HG02642 (cell line): ENCODE data around the gene ODF2.
A peak's percentile ranks its signal among the peaks of the same experiment; 100 is the strongest.
"Not testable (repeated sequence)": the region's sequence is repeated elsewhere in the genome, so short reads cannot be mapped to it uniquely, and the experiment has no call there.

Experiments used
- ATAC-seq: cut with Tn5 transposase; IDR thresholded peaks from one replicate; pipeline ENCODE4 v1.9.1; 2021; ENCODE audit warnings: mild to moderate bottlenecking; ENCODE audit not compliant: unreplicated experiment, poor library complexity

Gene ODF2

GRCh38 chr9:128479262-128479661 lies 23.5 kb downstream of the ODF2 start:
- no peak for ATAC-seq

DNA sequence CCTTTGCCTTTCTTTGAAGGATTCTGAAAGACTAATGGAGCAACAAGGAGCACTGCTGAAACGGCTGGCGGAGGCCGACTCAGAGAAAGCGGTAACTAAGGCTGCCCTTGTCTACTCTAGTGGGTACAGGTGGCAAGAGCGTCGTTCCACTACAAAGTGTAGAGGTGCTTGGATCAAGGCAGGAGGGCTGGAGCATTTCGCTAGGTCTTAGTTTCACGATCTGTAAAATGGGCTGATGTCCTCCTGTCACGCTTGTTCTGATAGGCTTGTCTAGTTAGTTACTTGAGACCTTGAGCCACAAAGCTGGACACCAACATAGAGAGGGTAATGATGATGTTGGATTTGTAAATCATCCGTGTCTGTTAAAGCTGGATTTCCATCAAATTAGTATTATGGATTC lies 25.8 kb downstream of the ODF2 start:
- ATAC-seq = no peak

DNA sequence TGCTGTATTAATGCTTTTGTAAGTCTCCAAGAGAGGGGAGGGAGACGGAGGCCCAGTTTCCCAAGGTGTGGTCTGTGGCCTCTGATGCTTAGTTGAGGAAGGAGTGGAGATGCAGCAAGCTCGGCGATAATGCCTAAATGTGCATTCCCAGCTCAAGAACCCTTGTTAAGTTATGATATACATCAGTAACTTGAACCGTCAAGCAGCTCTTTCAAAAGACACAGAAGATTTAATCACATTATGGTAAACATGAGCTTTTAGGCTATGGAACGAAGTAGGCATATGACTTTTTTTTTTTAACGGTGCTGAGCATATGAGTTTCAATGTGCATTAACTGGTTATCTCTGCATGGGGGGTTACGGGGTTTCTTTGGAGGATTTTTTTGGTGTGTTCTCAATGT lies 26.4 kb downstream of the ODF2 start:
- no peak for ATAC-seq

GRCh38 chr9:128484686-128485413 lies 29.0 kb downstream of the ODF2 start:
- no peak for ATAC-seq

DNA sequence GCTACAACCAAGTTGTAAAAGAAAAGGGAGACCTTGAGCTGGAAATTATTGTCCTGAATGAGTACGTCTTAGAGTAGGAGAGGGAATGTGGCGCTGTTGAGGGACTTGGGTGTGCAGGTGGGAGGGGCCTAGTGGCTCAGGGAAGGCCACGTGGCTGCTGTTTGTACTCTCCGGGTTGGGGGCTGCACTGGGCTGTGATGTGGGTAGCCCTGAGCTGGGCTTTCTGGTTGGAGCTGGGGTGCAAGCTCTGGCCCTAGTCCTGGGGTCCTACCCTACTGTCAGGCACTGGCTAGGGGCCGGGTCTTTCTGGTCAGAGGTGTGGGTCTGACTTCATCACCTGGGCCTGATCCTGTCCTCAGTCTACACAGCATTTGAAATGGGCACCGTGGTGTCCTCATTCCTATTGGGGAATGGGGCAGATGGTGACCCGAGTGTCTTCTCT lies 29.6 kb downstream of the ODF2 start:
- no peak for ATAC-seq

GRCh38 chr9:128486201-128486600 lies 30.4 kb downstream of the ODF2 start:
- ATAC-seq = no peak

DNA sequence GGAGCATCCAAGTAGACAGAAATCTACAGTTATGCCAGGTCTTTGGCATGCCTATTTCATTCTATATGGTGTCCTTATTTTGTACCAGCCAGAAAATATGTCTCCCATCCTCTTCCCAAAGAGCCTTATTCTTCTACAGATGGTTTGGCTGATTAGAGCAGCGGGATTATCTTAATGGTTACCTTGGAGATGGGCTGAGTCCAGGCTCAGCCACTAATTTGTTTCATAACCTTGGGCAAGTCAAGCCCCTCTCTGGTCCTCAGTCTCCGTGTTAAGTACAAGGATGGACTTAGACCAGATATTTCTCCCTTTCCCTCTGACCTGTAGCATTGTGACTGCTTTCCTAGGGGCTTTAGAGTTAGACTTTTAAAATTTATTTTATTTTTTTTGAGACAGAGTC lies 37.6 kb downstream of the ODF2 start:
- no peak for ATAC-seq

GRCh38 chr9:128494108-128494745 lies 38.4 kb downstream of the ODF2 start:
- ATAC-seq = no peak

DNA sequence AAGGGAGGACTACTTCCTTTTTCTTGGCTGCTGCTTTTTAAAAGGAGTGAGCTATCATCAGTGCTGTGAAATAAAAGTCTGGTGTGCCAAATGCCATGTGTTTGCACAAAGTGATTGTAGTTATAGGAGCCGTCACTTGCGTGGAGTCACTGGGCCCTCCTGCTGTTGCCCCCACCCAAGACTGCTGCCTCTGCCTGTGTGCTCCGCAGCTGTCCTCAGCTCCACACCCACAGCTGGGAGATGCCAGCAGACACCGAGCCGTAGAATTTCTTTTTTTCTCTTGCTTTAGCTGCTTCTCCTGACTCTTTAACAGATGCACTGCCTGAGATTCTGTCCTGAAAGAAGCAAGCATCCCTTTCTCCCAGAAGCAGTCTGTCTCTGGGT lies 38.9 kb downstream of the ODF2 start:
- no peak for ATAC-seq

DNA sequence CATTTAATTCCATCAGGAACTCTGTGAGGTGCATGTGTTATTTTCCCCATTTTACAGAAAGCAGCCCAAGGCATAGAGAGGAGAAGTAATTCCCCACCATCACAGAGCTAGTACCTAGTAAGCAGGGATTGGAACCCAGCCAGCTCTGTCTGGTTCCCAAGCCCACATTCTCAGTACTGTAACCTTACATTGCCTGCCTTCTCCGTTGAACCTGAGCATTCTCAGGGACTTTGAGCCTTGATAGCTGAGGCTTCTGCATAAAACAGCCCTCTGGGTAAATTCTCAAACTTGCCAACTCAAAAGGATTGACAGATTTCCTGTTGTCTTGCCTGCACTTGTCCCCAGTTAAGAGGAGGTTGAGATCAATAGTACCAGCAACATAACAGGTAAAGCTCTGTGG lies 39.5 kb downstream of the ODF2 start:
- ATAC-seq = no peak

DNA sequence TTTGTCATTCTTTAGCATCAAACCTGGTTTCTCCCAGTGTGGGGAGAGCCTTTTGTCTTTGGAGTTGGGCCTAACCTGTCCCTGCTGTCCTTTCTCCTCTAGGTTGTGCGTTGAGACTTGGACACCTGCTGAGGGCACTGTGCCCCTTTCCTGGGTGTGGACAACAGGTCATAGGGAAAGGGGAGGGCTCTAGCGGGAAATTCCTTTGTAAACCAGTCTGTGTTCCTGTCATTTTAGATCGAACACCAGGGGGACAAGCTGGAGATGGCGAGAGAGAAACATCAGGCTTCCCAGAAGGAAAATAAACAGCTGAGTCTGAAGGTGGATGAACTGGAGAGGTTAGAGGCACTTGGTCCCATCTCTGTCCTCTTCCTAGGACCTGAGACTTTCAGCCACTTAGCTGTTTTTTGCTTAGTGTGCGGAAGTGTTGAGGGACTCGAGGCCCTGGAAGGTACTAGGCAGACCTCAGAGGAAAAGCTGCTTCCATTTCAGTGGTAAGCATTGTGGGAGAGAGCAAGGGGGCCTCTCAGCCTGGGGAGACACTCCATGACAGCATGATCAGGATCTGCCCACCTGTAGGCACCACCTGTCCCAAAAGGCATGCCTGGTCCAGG lies 40.1 kb downstream of the ODF2 start:
- no peak for ATAC-seq

GRCh38 chr9:128497824-128498610 lies 42.2 kb downstream of the ODF2 start:
- no peak for ATAC-seq

GRCh38 chr9:128498911-128499310 lies 43.1 kb downstream of the ODF2 start:
- ATAC-seq = no peak

DNA sequence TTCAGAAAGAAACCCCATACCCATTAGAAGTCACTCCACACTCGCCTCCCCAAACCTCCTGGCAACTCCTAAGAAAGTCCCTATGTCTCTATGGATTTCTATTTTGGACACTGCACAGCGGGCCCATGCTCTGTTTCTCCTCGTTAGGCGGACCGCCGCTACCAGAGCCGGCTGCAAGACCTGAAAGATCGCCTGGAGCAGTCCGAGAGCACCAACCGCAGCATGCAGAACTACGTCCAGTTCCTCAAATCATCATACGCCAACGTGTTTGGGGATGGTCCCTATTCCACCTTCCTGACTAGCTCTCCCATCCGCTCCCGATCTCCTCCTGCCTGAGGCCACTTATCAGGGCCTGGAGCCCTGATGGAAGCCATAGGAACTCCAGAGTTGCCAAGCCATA lies 44.1 kb downstream of the ODF2 start:
- ATAC-seq = no peak

DNA sequence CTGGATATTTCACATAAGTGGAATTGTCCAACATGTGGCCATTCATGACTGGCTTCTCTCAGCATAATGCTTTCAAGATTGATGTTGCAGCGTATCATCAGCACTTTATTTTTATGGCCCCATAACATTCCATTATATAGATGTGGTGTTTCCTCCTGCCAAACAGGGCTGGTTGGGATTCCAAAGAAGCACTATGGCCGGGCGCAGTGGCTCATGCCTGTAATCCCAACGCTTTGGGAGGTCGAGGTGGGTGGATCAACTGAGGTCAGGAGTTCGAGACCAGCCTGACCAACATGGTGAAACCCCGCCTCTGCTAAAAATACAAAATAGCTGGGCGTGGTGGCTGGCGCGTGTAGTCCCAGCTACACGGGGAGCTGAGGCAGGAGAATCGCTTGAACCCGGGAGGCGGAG lies 47.6 kb downstream of the ODF2 start:
- not testable (repeated sequence) for ATAC-seq

DNA sequence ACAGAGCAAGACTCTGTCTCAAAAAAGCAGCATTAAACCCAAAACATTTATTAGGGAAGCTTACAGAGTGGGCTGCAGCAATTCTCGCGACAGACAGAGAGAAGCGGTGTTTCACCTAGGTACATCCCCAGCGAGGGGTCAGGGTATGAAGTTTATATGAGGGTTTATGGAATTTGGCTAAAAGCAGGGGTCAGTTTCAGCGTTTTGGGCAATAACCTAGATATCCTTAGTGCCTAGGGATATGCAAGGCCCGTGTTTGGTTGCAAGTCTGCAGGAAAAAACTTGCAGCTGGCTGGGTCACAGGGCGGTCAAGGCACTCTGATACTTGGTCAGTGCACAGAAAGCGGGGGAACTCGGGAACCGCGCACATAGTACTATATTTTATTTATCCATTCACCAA lies 48.1 kb downstream of the ODF2 start:
- no peak for ATAC-seq

GRCh38 chr9:128504485-128505413 lies 48.9 kb downstream of the ODF2 start, which contains the start of gene GLE1:
GLE1 (plus strand) TSS chr9:128504719; CDS start chr9:128504806, 87 bp downstream.
- ATAC-seq = peak; percentile 89

DNA sequence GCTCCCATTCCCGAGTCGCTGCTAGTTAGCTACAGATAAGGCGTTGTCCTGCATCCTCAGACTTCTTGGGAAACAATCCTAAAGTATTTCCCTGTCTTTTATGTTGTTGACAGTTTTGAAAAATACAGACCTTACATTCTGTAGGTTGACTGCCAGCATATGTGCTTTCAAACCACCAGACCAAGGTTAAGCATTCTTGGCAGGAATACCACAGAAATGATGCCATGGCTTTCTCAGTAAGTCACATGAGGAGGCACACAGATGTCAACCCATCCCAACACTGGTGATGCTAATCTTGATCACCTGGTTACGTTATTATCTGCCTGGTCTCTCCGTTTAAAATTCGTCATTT lies 49.6 kb downstream of the ODF2 start:
- no peak for ATAC-seq

DNA sequence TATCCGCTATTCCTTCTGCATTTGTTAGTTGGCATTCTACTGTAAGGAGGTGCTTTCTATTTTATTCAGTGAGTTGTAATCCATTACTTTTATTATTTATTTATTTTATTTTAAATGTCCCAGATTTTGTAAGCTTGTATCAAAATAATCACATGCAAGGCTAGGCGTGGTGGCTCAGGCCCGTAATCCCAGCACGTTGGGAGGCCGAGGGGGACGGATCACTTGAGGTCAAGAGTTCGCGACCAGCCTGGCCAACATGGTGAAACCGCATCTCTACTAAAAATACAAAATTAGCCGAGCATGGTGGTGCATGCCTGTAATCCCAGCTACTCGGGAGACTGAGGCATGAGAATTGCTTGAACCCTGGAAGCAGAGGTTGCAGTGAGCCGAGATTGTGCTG lies 50.1 kb downstream of the ODF2 start:
- ATAC-seq = not testable (repeated sequence)

DNA sequence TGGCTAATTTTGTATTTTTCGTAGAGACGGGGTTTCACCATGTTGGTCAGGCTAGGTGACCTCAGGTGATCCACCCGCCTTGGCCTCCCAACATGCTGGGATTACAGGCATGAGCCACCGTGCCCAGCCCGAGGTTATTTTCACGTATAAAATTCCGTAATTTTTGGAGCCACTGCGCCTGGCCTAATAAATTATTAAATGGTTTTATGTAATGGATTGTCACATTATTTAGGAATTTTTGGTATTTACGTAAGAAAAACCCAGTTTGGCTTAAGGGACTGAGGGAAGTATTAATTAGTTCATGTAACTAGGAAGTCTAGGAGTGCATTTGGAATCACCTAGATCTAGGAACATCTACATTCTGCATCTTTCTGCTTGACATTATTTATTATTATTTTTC lies 57.0 kb downstream of the ODF2 start:
- ATAC-seq = no peak
